ENCODE data around the gene IGSF3.

IGSF3 gene

DNA sequence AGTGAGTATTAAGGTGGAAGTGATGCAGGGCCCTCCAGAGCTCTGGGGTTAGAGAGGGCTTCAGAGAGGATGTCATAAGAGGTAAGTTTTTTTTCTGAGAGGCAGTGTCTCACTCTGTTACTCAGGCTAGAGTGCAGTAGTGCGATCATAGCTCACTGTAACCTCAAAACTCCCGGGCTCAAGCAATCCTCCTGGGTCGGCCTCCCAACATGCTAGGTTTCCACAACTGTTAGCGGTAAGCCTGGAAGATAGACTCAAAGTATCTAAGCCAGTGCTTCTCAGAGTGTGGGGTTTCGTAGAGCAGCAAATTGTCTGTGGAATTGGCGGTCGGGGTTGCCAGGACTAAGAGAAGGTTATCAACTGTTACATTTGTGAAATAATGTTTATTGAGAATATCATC is 18.6 kb upstream of the IGSF3 start:
- DNase-seq = no peak

GRCh38 chr1:116684575-116684974 is 17.0 kb upstream of the IGSF3 start:
- no peak for DNase-seq

- DNase-seq = no peak
These were observed 15.2 kb upstream of the IGSF3 start for GRCh38 chr1:116682641-116683221.

DNA sequence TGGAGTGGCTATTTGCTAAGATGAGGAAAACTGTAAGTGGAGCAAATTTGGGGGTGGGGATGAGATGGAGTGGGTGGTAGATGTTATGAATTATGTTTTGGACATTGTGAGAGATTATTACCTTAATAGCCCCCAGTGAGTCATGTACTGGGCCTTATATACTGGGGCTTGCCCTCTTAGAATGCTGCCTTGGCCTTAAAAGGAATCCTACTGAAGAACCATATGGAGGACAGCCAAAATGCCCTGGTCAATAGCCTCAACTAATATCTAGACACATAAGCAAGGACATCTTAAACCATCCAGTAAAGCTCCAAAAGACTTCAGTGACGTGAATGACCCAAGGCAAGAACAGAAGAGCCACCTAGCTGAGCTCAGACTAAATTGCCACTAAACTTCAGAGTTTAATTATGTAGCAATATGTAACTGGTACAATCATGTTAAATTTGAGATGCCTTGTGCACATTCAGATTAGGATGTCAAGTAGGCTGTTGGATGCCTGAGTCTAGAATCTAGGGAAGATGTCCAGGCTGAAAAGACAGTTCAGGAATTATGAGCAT is 13.9 kb upstream of the IGSF3 start:
- no peak for DNase-seq

- DNase-seq = no peak
These were observed 13.2 kb upstream of the IGSF3 start for GRCh38 chr1:116680752-116681151.

DNA sequence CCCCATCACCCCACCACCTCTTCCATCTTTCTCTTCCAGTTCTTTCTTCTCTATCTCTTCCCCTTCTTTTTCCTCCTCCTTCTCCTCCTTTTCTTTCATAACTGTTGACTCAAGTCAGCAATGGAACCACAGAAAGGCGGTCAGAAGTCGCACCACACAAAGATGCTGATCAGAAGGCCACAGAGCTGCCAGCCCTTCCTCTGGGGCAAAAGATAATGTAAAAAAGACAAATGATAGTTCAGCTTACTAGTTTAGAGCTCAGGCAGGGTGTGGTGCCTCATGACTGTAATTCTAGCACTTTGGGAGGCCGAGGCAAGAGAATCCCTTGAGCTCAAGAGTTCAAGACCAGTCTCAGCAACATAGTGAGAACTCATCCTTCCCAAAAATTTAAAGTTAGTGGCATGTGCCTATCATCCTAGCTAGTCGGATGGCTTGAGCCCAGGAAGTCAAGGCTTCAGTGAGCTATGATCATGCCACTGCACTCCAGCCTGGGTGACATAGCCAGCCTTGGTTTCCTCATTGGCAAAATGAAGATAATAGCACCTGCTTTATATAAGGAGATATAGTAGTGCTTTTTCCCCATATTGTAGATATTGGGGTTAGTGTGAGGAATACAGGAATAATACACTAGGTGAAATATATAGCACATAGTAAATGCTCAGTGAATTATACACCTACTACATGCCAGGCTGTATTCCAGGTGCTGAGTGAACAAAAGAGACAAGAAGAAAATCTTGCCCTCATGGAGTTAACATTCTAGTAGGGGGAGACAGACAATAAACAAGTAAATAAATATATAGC is 12.5 kb upstream of the IGSF3 start:
- DNase-seq = no peak

DNA sequence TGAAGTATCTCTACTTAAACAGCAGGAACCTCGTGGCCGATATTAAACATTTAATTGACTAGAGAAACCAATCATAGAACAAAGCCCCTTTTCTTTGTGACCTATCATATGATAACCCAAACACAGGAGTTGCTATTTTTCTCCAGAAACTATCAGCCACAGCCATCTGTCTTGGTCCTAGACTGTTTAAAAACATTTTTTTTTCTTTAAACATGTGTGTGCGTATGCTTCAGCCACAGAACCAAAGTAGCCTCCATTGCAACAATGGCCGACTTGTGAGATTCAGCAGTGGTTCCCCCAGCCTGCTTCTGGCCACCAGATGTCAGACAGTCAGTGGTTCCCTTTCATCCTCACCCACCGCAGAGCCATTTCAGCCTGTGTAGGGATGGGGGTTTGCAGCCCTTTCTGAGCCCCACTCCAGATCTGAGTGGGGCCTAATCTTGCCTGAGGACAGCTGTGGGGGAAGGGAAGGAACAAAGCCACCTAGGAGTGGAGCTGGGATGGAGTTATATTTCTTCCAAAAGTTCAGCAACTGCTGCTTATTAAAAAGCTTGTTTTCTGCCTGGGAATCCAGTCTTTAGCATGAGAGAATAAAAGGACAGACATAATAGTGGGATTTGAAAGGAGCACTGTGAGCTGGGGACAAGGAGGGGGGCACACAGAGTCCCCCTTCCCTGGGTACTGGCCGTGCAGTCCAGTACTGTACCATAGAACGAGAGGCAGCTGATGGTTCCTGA is 11.7 kb upstream of the IGSF3 start:
- no peak for DNase-seq

- no peak for DNase-seq
These were observed 11.2 kb upstream of the IGSF3 start for GRCh38 chr1:116678732-116679090.

GRCh38 chr1:116677474-116678062 is 10.0 kb upstream of the IGSF3 start:
- DNase-seq = no peak

- no peak for DNase-seq
These were observed 8.8 kb upstream of the IGSF3 start for GRCh38 chr1:116676291-116676690.

GRCh38 chr1:116674751-116675150 is 7.2 kb upstream of the IGSF3 start:
- no peak for DNase-seq

DNA sequence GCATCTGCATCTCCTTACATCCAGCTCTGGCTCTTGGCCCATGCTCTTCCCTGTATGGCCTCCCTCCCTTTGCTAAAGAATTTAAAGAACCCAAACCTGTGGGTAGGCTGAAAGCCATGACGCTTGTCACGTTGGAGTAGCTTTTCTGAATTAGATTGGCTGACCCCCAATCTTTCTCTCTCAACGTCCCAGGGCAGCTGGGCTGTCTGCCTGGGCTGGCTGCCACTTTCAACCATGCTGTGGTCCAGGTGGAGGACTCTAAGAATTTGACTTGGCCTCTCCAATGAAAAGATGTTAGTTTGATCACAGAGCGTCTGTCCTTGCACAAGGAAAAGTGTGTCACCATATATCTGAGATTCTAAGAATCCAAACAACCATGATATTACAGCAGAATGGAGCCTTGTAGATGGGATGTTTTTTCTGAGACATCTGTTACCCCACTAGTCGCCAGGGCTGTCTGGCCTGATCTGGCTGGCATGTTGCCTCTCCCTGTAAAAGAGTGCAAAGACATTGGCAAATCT is 6.5 kb upstream of the IGSF3 start:
- DNase-seq = peak; percentile 21

GRCh38 chr1:116671912-116672311 is 4.4 kb upstream of the IGSF3 start:
- no peak for DNase-seq

DNA sequence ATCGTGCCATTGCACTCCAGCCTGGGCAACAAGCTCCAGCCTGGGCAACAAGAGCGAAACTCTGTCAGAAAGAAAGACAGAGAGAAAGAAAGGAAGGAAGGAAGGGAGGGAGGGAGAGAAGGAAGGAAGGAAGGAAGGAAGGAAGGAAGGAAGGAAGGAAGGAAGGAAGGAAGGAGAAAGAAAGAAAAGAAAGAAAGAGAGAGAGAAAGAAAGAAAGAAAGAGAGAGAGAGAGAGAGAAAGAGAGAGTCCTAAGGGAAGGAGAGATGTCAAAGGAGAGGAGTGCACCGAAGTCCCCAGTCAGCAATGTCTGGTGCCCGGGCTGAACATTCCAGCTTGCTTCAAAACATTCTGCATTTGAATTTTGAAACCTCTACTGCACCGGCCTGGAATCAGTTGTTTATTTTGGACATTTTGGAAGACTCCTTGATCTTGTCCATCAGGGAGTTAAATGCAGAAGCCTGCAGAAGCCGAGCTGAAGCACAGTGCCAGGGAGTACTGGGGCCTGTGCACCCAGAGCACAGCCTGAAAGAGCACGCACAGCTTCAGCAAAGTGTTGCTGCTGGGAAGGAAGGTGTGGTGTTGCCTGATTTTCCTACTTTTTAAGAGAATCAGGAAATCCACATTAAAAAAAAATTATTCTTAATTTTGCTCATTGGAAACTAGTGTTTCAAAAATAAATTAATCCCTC is 3.7 kb upstream of the IGSF3 start:
- DNase-seq = no peak

GRCh38 chr1:116668277-116668676 is 744 bp upstream of the IGSF3 start:
- DNase-seq = no peak

- DNase-seq = no peak
These were observed 407 bp downstream of the IGSF3 start for GRCh38 chr1:116667078-116667574.

- DNase-seq = no peak
These were observed 1.1 kb downstream of the IGSF3 start for GRCh38 chr1:116666187-116667077.

- no peak for DNase-seq
These were observed 2.6 kb downstream of the IGSF3 start for GRCh38 chr1:116664978-116665371.

DNA sequence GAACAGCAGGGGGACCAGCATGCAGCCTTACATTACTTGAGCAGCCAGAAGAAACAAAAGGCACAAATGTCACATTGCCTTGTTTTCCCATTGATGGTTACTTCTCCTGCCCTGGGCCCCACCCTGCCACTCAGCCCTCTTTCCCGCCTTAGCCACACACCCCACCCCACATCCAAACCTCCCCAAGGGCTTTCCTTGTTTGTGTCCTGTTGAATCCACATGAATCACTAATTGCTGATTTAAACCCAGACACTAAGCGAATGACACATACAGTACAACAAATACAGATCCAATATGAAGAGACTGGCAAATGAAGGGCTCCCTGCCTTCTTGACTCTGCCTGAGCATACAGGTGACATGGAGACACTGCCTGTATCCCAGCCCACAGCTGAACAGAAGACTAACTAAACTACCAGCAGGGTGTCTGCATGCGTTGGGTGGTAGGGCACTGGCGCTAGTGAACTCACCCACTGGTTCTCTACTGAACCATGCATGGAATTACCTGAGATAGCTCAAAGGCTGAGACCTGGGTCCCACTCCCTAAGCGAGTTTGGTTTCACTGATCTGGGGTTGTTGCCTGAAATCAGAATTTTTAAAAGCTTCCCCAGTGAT is 3.1 kb downstream of the IGSF3 start:
- no peak for DNase-seq

- DNase-seq = no peak
These were observed 3.7 kb downstream of the IGSF3 start for GRCh38 chr1:116663821-116664220.

DNA sequence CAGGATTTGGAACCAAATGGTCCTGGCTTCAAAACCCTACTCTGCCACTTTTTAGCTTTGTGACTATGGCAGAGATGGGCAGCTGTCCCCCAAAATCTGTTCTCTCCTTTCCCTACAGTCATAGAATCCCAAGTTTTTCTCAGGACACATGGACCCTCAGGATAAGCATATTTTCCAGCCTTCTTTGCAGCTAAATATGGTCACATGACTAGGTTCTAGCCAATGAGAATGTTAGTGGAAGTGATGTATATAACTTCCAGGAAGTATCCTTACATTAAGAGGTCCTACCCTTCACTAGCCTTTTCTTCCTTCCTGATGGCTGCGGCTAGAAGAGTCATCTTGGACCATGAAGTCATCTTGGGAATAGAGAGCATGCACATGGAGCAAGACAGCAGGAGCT is 5.9 kb downstream of the IGSF3 start:
- no peak for DNase-seq

All from NCI-H1694 (cell line).